ENCODE results near the gene TNIP2.
"Not testable (repeated sequence)": the region's sequence is repeated elsewhere in the genome, so short reads cannot be mapped to it uniquely, and the experiment has no call there.

Gene TNIP2

GRCh38 chr4:2767046-2767704 lies 11.0 kb upstream of the TNIP2 start:
- no peak for DNase-seq
- Mint-ChIP-seq H3K27me3 (no peaks in the 10 kb centered on the region), H3K4me1 (peaks cover 22 to 26% of the 10 kb centered on the region in 2 donors), H3K36me3 (peaks cover 5 to 7% of the 10 kb centered on the region in 2 donors), H3K4me3 (no peak overlapping the region), H3K27ac (no peak overlapping the region), H3K9me3 (peaks cover 0 to 4% of the 10 kb centered on the region in 2 donors)
- no peak for ATAC-seq (replicated peaks)

GRCh38 chr4:2765832-2766526 lies 9.8 kb upstream of the TNIP2 start:
- Mint-ChIP-seq H3K27me3 (no peaks in the 10 kb centered on the region), H3K36me3 (peaks cover 5 to 7% of the 10 kb centered on the region in 2 donors), H3K9me3 (peaks cover 0 to 4% of the 10 kb centered on the region in 2 donors), H3K4me3 (no peak overlapping the region), H3K4me1 (peaks cover 25 to 34% of the 10 kb centered on the region in 2 donors), H3K27ac (peak overlapping the region; percentile 75)
- ATAC-seq (replicated peaks) (no peak), DNase-seq (no peak)

GRCh38 chr4:2763511-2763967 lies 7.4 kb upstream of the TNIP2 start:
- ATAC-seq (replicated peaks) (no peak), DNase-seq (no peak)
- Mint-ChIP-seq H3K27ac (peak overlapping the region; percentile 51), H3K36me3 (no peaks in the 10 kb centered on the region), H3K9me3 (no peaks in the 10 kb centered on the region), H3K4me1 (peaks cover 29 to 39% of the 10 kb centered on the region in 2 donors), H3K27me3 (no peaks in the 10 kb centered on the region), H3K4me3 (peak overlapping the region; percentile 82 to 85)

GRCh38 chr4:2762486-2763370 lies 6.6 kb upstream of the TNIP2 start:
- DNase-seq; H3K27ac Mint-ChIP-seq; H3K36me3 Mint-ChIP-seq; H3K27me3 Mint-ChIP-seq; ATAC-seq (replicated peaks); H3K9me3 Mint-ChIP-seq: not testable (repeated sequence)
- peaks cover 33 to 41% of the 10 kb centered on the region in 2 donors for H3K4me1 Mint-ChIP-seq
- peak overlapping the region in 1 of 2 donors; percentile 82 for H3K4me3 Mint-ChIP-seq

- H3K4me1 Mint-ChIP-seq = peaks cover 35 to 42% of the 10 kb centered on the region in 2 donors
- no peaks in the 10 kb centered on the region for H3K9me3 Mint-ChIP-seq
- DNase-seq (no peak), ATAC-seq (replicated peaks) (no peak)
- H3K27ac Mint-ChIP-seq = peak overlapping the region; percentile 31
- H3K4me3 Mint-ChIP-seq = no peak overlapping the region
- no peaks in the 10 kb centered on the region for H3K36me3 Mint-ChIP-seq
- H3K27me3 Mint-ChIP-seq = no peaks in the 10 kb centered on the region
Measured at GRCh38 chr4:2762048-2762447, 5.9 kb upstream of the TNIP2 start.

GRCh38 chr4:2761035-2761923 lies 5.1 kb upstream of the TNIP2 start:
- ATAC-seq (replicated peaks) (peak in 1 of 2 donors; percentile 40), DNase-seq (no peak)
- Mint-ChIP-seq H3K9me3 (no peaks in the 10 kb centered on the region), H3K4me3 (peak overlapping the region in 1 of 2 donors; percentile 25), H3K27me3 (no peaks in the 10 kb centered on the region), H3K27ac (no peak overlapping the region), H3K36me3 (no peaks in the 10 kb centered on the region), H3K4me1 (peaks cover 32 to 41% of the 10 kb centered on the region in 2 donors)

- H3K4me1 Mint-ChIP-seq = peaks cover 43 to 65% of the 10 kb centered on the region in 2 donors
- peak overlapping the region in 1 of 2 donors; percentile 20 for H3K4me3 Mint-ChIP-seq
- H3K36me3 Mint-ChIP-seq = peaks cover 0 to 8% of the 10 kb centered on the region in 2 donors
- DNase-seq (no peak), ATAC-seq (replicated peaks) (no peak)
- H3K27ac Mint-ChIP-seq = peak overlapping the region; percentile 63
- no peaks in the 10 kb centered on the region for H3K9me3 Mint-ChIP-seq
- no peaks in the 10 kb centered on the region for H3K27me3 Mint-ChIP-seq
Measured at GRCh38 chr4:2757426-2757825, 1.3 kb upstream of the TNIP2 start.

- H3K9me3 Mint-ChIP-seq = no peaks in the 10 kb centered on the region
- no peak for DNase-seq
- peaks cover 40 to 66% of the 10 kb centered on the region in 2 donors for H3K4me1 Mint-ChIP-seq
- H3K27ac Mint-ChIP-seq = peak overlapping the region; percentile 63
- ATAC-seq (replicated peaks) = no peak
- H3K4me3 Mint-ChIP-seq = peak overlapping the region; percentile 77 to 80
- peaks cover 0 to 8% of the 10 kb centered on the region in 2 donors for H3K36me3 Mint-ChIP-seq
- no peaks in the 10 kb centered on the region for H3K27me3 Mint-ChIP-seq
Measured at GRCh38 chr4:2756691-2757350, 685 bp upstream of the TNIP2 start.

GRCh38 chr4:2754848-2755819 lies 1.0 kb downstream of the TNIP2 start:
- Mint-ChIP-seq H3K27ac (peak overlapping the region; percentile 77), H3K36me3 (peaks cover 4 to 14% of the 10 kb centered on the region in 2 donors), H3K4me1 (peaks cover 35 to 54% of the 10 kb centered on the region in 2 donors), H3K4me3 (peak overlapping the region; percentile 82 to 87), H3K27me3 (no peaks in the 10 kb centered on the region), H3K9me3 (no peaks in the 10 kb centered on the region)
- DNase-seq = no peak
- ATAC-seq (replicated peaks) = no peak

- Mint-ChIP-seq H3K27ac (no peak overlapping the region), H3K4me1 (peaks cover 30 to 62% of the 10 kb centered on the region in 2 donors), H3K36me3 (peaks cover 4 to 14% of the 10 kb centered on the region in 2 donors)
Measured at GRCh38 chr4:2753436-2753835, 2.7 kb downstream of the TNIP2 start.

GRCh38 chr4:2750719-2751605 lies 5.2 kb downstream of the TNIP2 start:
- no peak for DNase-seq
- Mint-ChIP-seq H3K4me3 (no peak overlapping the region), H3K9me3 (no peaks in the 10 kb centered on the region), H3K27me3 (no peaks in the 10 kb centered on the region), H3K27ac (no peak overlapping the region), H3K4me1 (peaks cover 42 to 78% of the 10 kb centered on the region in 2 donors), H3K36me3 (peaks cover 23 to 32% of the 10 kb centered on the region in 2 donors)
- ATAC-seq (replicated peaks) = no peak

More at GRCh38 chr4:2753436-2753835, 2.7 kb downstream of the TNIP2 start:
- H3K9me3 Mint-ChIP-seq = no peaks in the 10 kb centered on the region
- DNase-seq (no peak), ATAC-seq (replicated peaks) (no peak)
- no peaks in the 10 kb centered on the region for H3K27me3 Mint-ChIP-seq
- no peak overlapping the region for H3K4me3 Mint-ChIP-seq
